Raji (cell line): ENCODE measurements around the gene TSSC4.

Experiments used
- POLR2A ChIP-seq: IDR thresholded peaks from 2 replicates; pipeline ENCODE4 v1.6.1; 2011; ENCODE audit warnings: low read depth, low read length, control low read depth; ENCODE audit not compliant: insufficient read depth

Gene TSSC4

GRCh38 chr11:2450321-2451041 is 49.9 kb downstream of the TSSC4 start:
- no peak for TF ChIP-seq POLR2A

- TF ChIP-seq POLR2A: no peak
Measured at GRCh38 chr11:2451336-2451735, 50.8 kb downstream of the TSSC4 start.

GRCh38 chr11:2451916-2452315 is 51.4 kb downstream of the TSSC4 start:
- no peak for TF ChIP-seq POLR2A

- TF ChIP-seq POLR2A: no peak
Measured at GRCh38 chr11:2452321-2453012, 51.9 kb downstream of the TSSC4 start.

GRCh38 chr11:2453436-2453835 is 52.9 kb downstream of the TSSC4 start:
- TF ChIP-seq POLR2A: no peak
